HCT116 (cell line): ENCODE data around the gene DNTT. TPM values are rescaled to one million over a fixed set of nuclear protein-coding genes. Genes with fewer than 3 reads are reported as not detected.

Experiments
- ATAC-seq: fragments of 200-7000 bp; cut with Tn5 transposase; 2 replicates; pipeline ENCODE4 v1.9.1; 2020; ENCODE audit warnings: mild to moderate bottlenecking, moderate library complexity
- BruUV-seq: library from RNA; stranded (reverse); fragments of 400-500 nt; replicated peaks from 2 replicates; lab custom pipeline; 2021; lab: Mats Ljungman, UMichigan
- CTCF ChIA-PET: fragments of 300-600 bp; sonication (Branson Sonifier 250); formaldehyde crosslinking; loops from one replicate; lab custom pipeline; 2021; ENCODE audit warnings: antibody characterized with exemption; lab: Charles Lee
- POLR2A ChIA-PET: fragments of 300-600, 350-600 bp; sonication (Branson Sonifier 250); formaldehyde crosslinking; loops from one replicate; lab custom pipeline; 2021; ENCODE audit warnings: antibody characterized with exemption; lab: Charles Lee
- RAD21 ChIA-PET, 2 experiments: fragments of 300-600 bp; sonication (Branson Sonifier 250); formaldehyde crosslinking; loops; one replicate each; lab custom pipeline; 2023; ENCODE audit warnings: low total read pairs in 2 of 2; ENCODE audit not compliant: uncharacterized antibody in 2 of 2, unreplicated experiment in 2 of 2, low non-redundant PET in 1 of 2; lab: Charles Lee
- DNase-seq: peaks from one replicate; pipeline ENCODE4 v3.0.0-alpha.2; 2010; ENCODE audit warnings: low read depth, low spot score
- H2AFZ ChIP-seq: fragments of 200-600 bp; shearing (Covaris generic), sonication (generic); 2 replicates; pipeline ENCODE4 v1.6.1; 2017; ENCODE audit warnings: low read depth, mixed run types, mixed read lengths, antibody characterized with exemption, low read length; ENCODE audit not compliant: poor library complexity, severe bottlenecking
- H3K27ac ChIP-seq: 2 replicates; pipeline ENCODE4 v1.5.1; 2012; ENCODE audit warnings: low read depth, low read length
- H3K27me3 ChIP-seq: fragments of 200-600 bp; sonication (generic); 2 replicates; pipeline ENCODE4 v1.6.1; 2016; ENCODE audit warnings: mixed run types, low read length, mixed read lengths; ENCODE audit not compliant: insufficient read depth
- H3K36me3 ChIP-seq, 2 experiments: fragments of 200-500 bp in 1 of 2; fragments of 200-600 bp in 1 of 2; sonication (Bioruptor generic) in 1 of 2; sonication (generic) in 1 of 2; 2 replicates each; pipeline versions ENCODE4 v1.5.1 to v1.6.1; 2014 to 2016; ENCODE audit warnings: low read length in 2 of 2, inconsistent platforms in 1 of 2, mixed read lengths in 1 of 2, mixed run types in 1 of 2; ENCODE audit not compliant: insufficient read depth in 2 of 2, control insufficient read depth in 1 of 2
- H3K4me1 ChIP-seq, 2 experiments: fragments of 200-600 bp in 1 of 2; sonication (generic) in 1 of 2; 2 replicates each; pipeline versions ENCODE4 v1.5.1 to v1.6.1; 2012 to 2017; ENCODE audit warnings: low read length in 2 of 2, inconsistent platforms in 1 of 2, mild to moderate bottlenecking in 1 of 2, mixed read lengths in 1 of 2, mixed run types in 1 of 2, moderate library complexity in 1 of 2; ENCODE audit not compliant: insufficient read depth in 2 of 2, control insufficient read depth in 1 of 2
- H3K4me2 ChIP-seq: fragments of 200-600 bp; sonication (generic); 2 replicates; pipeline ENCODE4 v1.6.1; 2017; ENCODE audit warnings: mixed run types, low read length, mixed read lengths
- H3K4me3 ChIP-seq, 2 experiments: fragments of 200-600 bp in 1 of 2; sonication (generic) in 1 of 2; replicated peaks in 1 of 2; 2 replicates each; pipeline ENCODE4 v1.5.1; 2011 to 2016; ENCODE audit warnings: low read length in 2 of 2, control low read depth in 1 of 2, low read depth in 1 of 2, mild to moderate bottlenecking in 1 of 2, mixed read lengths in 1 of 2, mixed run types in 1 of 2
- H3K79me2 ChIP-seq: fragments of 200-600 bp; sonication (generic); 2 replicates; pipeline ENCODE4 v1.6.1; 2017; ENCODE audit warnings: mild to moderate bottlenecking, mixed run types, low read length, moderate library complexity, mixed read lengths; ENCODE audit not compliant: insufficient read depth
- H3K9ac ChIP-seq: fragments of 200-600 bp; sonication (generic); 2 replicates; pipeline ENCODE4 v1.6.1; 2016; ENCODE audit warnings: low read length, mixed read lengths
- H3K9me2 ChIP-seq: fragments of 200-600 bp; sonication (generic), shearing (Covaris generic); 2 replicates; pipeline ENCODE4 v1.6.1; 2017; ENCODE audit warnings: mixed run types, mild to moderate bottlenecking, moderate library complexity; ENCODE audit not compliant: insufficient read depth
- H3K9me3 ChIP-seq, 2 experiments: fragments of 200-500 bp in 1 of 2; fragments of 200-600 bp in 1 of 2; sonication (Bioruptor generic) in 1 of 2; sonication (generic) in 1 of 2; 2 replicates each; pipeline ENCODE4 v1.6.1; 2014 to 2017; ENCODE audit warnings: low read length in 2 of 2, mixed read lengths in 2 of 2, inconsistent platforms in 1 of 2, low read depth in 1 of 2, mild to moderate bottlenecking in 1 of 2, mixed run types in 1 of 2, moderate library complexity in 1 of 2; ENCODE audit not compliant: control insufficient read depth in 1 of 2, insufficient read depth in 1 of 2
- H4K20me1 ChIP-seq: fragments of 200-600 bp; sonication (generic), shearing (Covaris generic); 2 replicates; pipeline ENCODE4 v1.6.1; 2017; ENCODE audit warnings: mixed run types, mild to moderate bottlenecking, moderate library complexity; ENCODE audit not compliant: insufficient read depth
- CBX3 ChIP-seq: IDR thresholded peaks from 2 replicates; pipeline ENCODE4 v1.6.1; 2012; ENCODE audit warnings: low read depth
- EGR1 ChIP-seq: IDR thresholded peaks from 2 replicates; pipeline ENCODE4 v1.6.1; 2012; ENCODE audit warnings: low read depth
- TCF7L2 ChIP-seq: IDR thresholded peaks from 2 replicates; pipeline ENCODE4 v1.7.0; 2011; ENCODE audit warnings: borderline replicate concordance, inconsistent platforms; ENCODE audit not compliant: insufficient read depth, insufficient read length; ENCODE audit errors: extremely low read depth
- ZNF274 ChIP-seq: fragments of 200-500 bp; sonication (Bioruptor generic); IDR thresholded peaks from 2 replicates; pipeline ENCODE4 v1.6.1; 2014; ENCODE audit warnings: mild to moderate bottlenecking, low read depth, low read length, inconsistent platforms
- intact Hi-C: fragments of 100-400 bp; cut with micrococcal nuclease; formaldehyde crosslinking; loops from 2 replicates; pipeline ENCODE4 v1.10.0; 2022
- total RNA-seq: library from RNA; stranded (reverse); gene quantifications from one replicate; pipeline ENCODE4 v1.2.1, GENCODE V29; 2021; ENCODE audit not compliant: unreplicated experiment
- TF ChIP-seq, protein P1 (sequence below): IDR thresholded peaks from 2 replicates; pipeline ENCODE4 v1.6.1; 2012; ENCODE audit warnings: low read depth
- TF ChIP-seq, protein P2 (sequence below): IDR thresholded peaks from 2 replicates; pipeline ENCODE4 v1.6.1; 2011; ENCODE audit warnings: mild to moderate bottlenecking, low read length, moderate library complexity; ENCODE audit not compliant: insufficient replicate concordance; ENCODE audit errors: extremely low read depth

Gene DNTT
- total RNA-seq, 1 experiment from 2014 or later = not detected

DNA sequence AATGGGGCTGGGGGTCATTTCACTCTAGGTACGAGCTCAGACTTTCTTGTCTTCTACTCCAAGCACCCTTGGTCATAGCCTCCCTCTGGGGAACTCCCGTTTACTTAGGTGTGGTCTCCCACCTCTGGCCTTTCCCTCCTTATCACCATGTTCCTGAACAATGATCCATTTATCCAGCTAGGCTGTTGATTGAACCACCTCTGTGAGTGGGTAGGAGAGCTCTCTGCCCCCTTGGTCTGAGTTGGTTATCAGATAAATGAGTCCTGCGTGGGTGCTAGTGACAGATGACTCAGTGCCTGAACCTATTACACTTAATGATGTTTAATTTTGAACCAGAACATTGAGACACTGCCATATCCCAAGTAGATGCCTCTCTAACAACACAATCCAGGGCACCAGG, 42.3 kb upstream of the DNTT start:
- H3K36me3 ChIP-seq = no peaks in the 10 kb centered on the region
- no peaks in the 10 kb centered on the region for H3K27me3 ChIP-seq
- RAD21 ChIA-PET = no interaction called here
- peak; percentile 26 for DNase-seq
- no peak overlapping the region for H3K9ac ChIP-seq
- H3K4me3 ChIP-seq = no peak overlapping the region
- intact Hi-C loops = no loop called here
- H2AFZ ChIP-seq = no peak overlapping the region
- BruUV-seq = no TSS peak
- CTCF ChIA-PET = no interaction called here
- H3K27ac ChIP-seq = no peak overlapping the region
- no peaks in the 10 kb centered on the region for H3K9me3 ChIP-seq
- H3K9me2 ChIP-seq = no peaks in the 10 kb centered on the region
- peak; percentile 52; the same call in 1 of the 2 replicates for ATAC-seq
- H3K79me2 ChIP-seq = no peaks in the 10 kb centered on the region
- H3K4me1 ChIP-seq = peaks cover under 1 to 18% of the 10 kb centered on the region in 2 experiments
- TF ChIP-seq ZNF274 = no peak
- no peak for TF ChIP-seq TCF7L2
- peak; percentile 45; the same call in 1 of the 2 replicates for TF ChIP-seq EGR1
- TF ChIP-seq, protein P1, sequence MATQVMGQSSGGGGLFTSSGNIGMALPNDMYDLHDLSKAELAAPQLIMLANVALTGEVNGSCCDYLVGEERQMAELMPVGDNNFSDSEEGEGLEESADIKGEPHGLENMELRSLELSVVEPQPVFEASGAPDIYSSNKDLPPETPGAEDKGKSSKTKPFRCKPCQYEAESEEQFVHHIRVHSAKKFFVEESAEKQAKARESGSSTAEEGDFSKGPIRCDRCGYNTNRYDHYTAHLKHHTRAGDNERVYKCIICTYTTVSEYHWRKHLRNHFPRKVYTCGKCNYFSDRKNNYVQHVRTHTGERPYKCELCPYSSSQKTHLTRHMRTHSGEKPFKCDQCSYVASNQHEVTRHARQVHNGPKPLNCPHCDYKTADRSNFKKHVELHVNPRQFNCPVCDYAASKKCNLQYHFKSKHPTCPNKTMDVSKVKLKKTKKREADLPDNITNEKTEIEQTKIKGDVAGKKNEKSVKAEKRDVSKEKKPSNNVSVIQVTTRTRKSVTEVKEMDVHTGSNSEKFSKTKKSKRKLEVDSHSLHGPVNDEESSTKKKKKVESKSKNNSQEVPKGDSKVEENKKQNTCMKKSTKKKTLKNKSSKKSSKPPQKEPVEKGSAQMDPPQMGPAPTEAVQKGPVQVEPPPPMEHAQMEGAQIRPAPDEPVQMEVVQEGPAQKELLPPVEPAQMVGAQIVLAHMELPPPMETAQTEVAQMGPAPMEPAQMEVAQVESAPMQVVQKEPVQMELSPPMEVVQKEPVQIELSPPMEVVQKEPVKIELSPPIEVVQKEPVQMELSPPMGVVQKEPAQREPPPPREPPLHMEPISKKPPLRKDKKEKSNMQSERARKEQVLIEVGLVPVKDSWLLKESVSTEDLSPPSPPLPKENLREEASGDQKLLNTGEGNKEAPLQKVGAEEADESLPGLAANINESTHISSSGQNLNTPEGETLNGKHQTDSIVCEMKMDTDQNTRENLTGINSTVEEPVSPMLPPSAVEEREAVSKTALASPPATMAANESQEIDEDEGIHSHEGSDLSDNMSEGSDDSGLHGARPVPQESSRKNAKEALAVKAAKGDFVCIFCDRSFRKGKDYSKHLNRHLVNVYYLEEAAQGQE = no peak
- TF ChIP-seq, protein P2, sequence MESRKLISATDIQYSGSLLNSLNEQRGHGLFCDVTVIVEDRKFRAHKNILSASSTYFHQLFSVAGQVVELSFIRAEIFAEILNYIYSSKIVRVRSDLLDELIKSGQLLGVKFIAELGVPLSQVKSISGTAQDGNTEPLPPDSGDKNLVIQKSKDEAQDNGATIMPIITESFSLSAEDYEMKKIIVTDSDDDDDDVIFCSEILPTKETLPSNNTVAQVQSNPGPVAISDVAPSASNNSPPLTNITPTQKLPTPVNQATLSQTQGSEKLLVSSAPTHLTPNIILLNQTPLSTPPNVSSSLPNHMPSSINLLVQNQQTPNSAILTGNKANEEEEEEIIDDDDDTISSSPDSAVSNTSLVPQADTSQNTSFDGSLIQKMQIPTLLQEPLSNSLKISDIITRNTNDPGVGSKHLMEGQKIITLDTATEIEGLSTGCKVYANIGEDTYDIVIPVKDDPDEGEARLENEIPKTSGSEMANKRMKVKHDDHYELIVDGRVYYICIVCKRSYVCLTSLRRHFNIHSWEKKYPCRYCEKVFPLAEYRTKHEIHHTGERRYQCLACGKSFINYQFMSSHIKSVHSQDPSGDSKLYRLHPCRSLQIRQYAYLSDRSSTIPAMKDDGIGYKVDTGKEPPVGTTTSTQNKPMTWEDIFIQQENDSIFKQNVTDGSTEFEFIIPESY = no peak
- TF ChIP-seq CBX3 = no peak
- peak overlapping the region; percentile 54 for H3K4me2 ChIP-seq
- H4K20me1 ChIP-seq = no peaks in the 10 kb centered on the region
- POLR2A ChIA-PET = no interaction called here
